ENCODE measurements around the gene CD63. TPM values are rescaled to one million over a fixed set of nuclear protein-coding genes. Genes with fewer than 3 reads are reported as not detected.

CD63 gene
- polyA plus RNA-seq, 1 donor from 2014 or later, result 217 TPM

- H3K9me3 ChIP-seq (ENCODE audit: low read length), result no peaks in the 10 kb centered on the region
- peaks cover 10% of the 10 kb centered on the region for H3K27me3 ChIP-seq (ENCODE audit: insufficient read depth, low read depth, low read length)
- no peaks in the 10 kb centered on the region for H3F3A ChIP-seq (ENCODE audit: insufficient read depth, low read length, poor library complexity, severe bottlenecking)
- no peak overlapping the region for H3K27ac ChIP-seq (ENCODE audit: low read length)
- peak overlapping the region; percentile 82 for H3K4me3 ChIP-seq (ENCODE audit: low read length)
- H4K20me1 ChIP-seq (ENCODE audit: insufficient read depth), result no peaks in the 10 kb centered on the region
- H3K79me2 ChIP-seq (replicated peaks; ENCODE audit: insufficient read depth, low read length), result no peaks in the 10 kb centered on the region
- H3K36me3 ChIP-seq (ENCODE audit: insufficient read depth, low read length), result no peaks in the 10 kb centered on the region
- H3K9ac ChIP-seq (ENCODE audit: low read length), result peak overlapping the region; percentile 56
- peak overlapping the region; percentile 41 for H2AFZ ChIP-seq (ENCODE audit: low read depth, low read length)
- no peaks in the 10 kb centered on the region for H3K9me2 ChIP-seq (ENCODE audit: insufficient read depth, low read length)
- TF ChIP-seq, protein P1, sequence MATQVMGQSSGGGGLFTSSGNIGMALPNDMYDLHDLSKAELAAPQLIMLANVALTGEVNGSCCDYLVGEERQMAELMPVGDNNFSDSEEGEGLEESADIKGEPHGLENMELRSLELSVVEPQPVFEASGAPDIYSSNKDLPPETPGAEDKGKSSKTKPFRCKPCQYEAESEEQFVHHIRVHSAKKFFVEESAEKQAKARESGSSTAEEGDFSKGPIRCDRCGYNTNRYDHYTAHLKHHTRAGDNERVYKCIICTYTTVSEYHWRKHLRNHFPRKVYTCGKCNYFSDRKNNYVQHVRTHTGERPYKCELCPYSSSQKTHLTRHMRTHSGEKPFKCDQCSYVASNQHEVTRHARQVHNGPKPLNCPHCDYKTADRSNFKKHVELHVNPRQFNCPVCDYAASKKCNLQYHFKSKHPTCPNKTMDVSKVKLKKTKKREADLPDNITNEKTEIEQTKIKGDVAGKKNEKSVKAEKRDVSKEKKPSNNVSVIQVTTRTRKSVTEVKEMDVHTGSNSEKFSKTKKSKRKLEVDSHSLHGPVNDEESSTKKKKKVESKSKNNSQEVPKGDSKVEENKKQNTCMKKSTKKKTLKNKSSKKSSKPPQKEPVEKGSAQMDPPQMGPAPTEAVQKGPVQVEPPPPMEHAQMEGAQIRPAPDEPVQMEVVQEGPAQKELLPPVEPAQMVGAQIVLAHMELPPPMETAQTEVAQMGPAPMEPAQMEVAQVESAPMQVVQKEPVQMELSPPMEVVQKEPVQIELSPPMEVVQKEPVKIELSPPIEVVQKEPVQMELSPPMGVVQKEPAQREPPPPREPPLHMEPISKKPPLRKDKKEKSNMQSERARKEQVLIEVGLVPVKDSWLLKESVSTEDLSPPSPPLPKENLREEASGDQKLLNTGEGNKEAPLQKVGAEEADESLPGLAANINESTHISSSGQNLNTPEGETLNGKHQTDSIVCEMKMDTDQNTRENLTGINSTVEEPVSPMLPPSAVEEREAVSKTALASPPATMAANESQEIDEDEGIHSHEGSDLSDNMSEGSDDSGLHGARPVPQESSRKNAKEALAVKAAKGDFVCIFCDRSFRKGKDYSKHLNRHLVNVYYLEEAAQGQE (IDR thresholded peaks at IDR 0.05; ENCODE audit: borderline replicate concordance), result no peak
- peak; percentile 43 for TF ChIP-seq MXI1 (conservative IDR thresholded peaks at IDR 0.05; ENCODE audit: poor library complexity, severe bottlenecking)
- H3K4me2 ChIP-seq (ENCODE audit: low read length), result peak overlapping the region; percentile 57
These were observed 21.6 kb downstream of the CD63 start for GRCh38 chr12:55707219-55707671.

GRCh38 chr12:55706568-55707218 lies 22.1 kb downstream of the CD63 start:
- no peak overlapping the region for H3K27ac ChIP-seq (ENCODE audit: low read length)
- H3K9me2 ChIP-seq (ENCODE audit: insufficient read depth, low read length), result no peaks in the 10 kb centered on the region
- TF ChIP-seq POLR2AphosphoS5 (IDR thresholded peaks at IDR 0.05), result no peak
- TF ChIP-seq, protein P2, sequence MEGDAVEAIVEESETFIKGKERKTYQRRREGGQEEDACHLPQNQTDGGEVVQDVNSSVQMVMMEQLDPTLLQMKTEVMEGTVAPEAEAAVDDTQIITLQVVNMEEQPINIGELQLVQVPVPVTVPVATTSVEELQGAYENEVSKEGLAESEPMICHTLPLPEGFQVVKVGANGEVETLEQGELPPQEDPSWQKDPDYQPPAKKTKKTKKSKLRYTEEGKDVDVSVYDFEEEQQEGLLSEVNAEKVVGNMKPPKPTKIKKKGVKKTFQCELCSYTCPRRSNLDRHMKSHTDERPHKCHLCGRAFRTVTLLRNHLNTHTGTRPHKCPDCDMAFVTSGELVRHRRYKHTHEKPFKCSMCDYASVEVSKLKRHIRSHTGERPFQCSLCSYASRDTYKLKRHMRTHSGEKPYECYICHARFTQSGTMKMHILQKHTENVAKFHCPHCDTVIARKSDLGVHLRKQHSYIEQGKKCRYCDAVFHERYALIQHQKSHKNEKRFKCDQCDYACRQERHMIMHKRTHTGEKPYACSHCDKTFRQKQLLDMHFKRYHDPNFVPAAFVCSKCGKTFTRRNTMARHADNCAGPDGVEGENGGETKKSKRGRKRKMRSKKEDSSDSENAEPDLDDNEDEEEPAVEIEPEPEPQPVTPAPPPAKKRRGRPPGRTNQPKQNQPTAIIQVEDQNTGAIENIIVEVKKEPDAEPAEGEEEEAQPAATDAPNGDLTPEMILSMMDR (IDR thresholded peaks at IDR 0.05; ENCODE audit: poor library complexity, severe bottlenecking), result no peak
- no peak for TF ChIP-seq EP300 (conservative IDR thresholded peaks at IDR 0.05; ENCODE audit: poor library complexity, severe bottlenecking)
- TF ChIP-seq, protein P1 (IDR thresholded peaks at IDR 0.05; ENCODE audit: borderline replicate concordance), result no peak
- TF ChIP-seq EZH2 (IDR thresholded peaks at IDR 0.05; ENCODE audit: borderline replicate concordance, insufficient read depth, low read length, poor library complexity, severe bottlenecking), result no peak
- no peak for TF ChIP-seq SMC3 (conservative IDR thresholded peaks at IDR 0.05; ENCODE audit: poor library complexity)
- no peak for TF ChIP-seq TAF1 (IDR thresholded peaks at IDR 0.05; ENCODE audit: low read depth)
- no peak for TF ChIP-seq MXI1 (conservative IDR thresholded peaks at IDR 0.05; ENCODE audit: poor library complexity, severe bottlenecking)
- TF ChIP-seq RAD21 (conservative IDR thresholded peaks at IDR 0.05), result no peak
- no peaks in the 10 kb centered on the region for H3K9me3 ChIP-seq (ENCODE audit: low read length)
- peak overlapping the region; percentile 56 for H3K9ac ChIP-seq (ENCODE audit: low read length)
- H3K79me2 ChIP-seq (replicated peaks; ENCODE audit: insufficient read depth, low read length), result no peaks in the 10 kb centered on the region
- no peaks in the 10 kb centered on the region for H3F3A ChIP-seq (ENCODE audit: insufficient read depth, low read length, poor library complexity, severe bottlenecking)
- H4K20me1 ChIP-seq (ENCODE audit: insufficient read depth), result no peaks in the 10 kb centered on the region
- H2AFZ ChIP-seq (ENCODE audit: low read depth, low read length), result peak overlapping the region; percentile 41
- H3K4me3 ChIP-seq (ENCODE audit: low read length), result peak overlapping the region; percentile 82
- H3K27me3 ChIP-seq (ENCODE audit: insufficient read depth, low read depth, low read length), result peaks cover 10% of the 10 kb centered on the region
- no peaks in the 10 kb centered on the region for H3K36me3 ChIP-seq (ENCODE audit: insufficient read depth, low read length)
- peak overlapping the region; percentile 57 for H3K4me2 ChIP-seq (ENCODE audit: low read length)
